Fibroblast of skin of scalp (primary cell): Measurements from ENCODE around the gene DCPS.
"Not testable (repeated sequence)": the region's sequence is repeated elsewhere in the genome, so short reads cannot be mapped to it uniquely, and the experiment has no call there.

Experiments
- DNase-seq: peaks from one replicate; pipeline ENCODE4 v3.0.0-alpha.2; 2013

DCPS gene

GRCh38 chr11:126384449-126385070 is 80.7 kb downstream of the DCPS start:
- DNase-seq = no peak

GRCh38 chr11:126385991-126386728 is 82.3 kb downstream of the DCPS start:
- DNase-seq = no peak

- not testable (repeated sequence) for DNase-seq
These were observed 82.8 kb downstream of the DCPS start for GRCh38 chr11:126386729-126387071.

GRCh38 chr11:126387857-126388256 is 84.0 kb downstream of the DCPS start:
- DNase-seq = no peak

- DNase-seq = no peak
These were observed 86.5 kb downstream of the DCPS start for GRCh38 chr11:126390272-126390867.

GRCh38 chr11:126391286-126391954 is 87.6 kb downstream of the DCPS start:
- no peak for DNase-seq

GRCh38 chr11:126391970-126392632 is 88.2 kb downstream of the DCPS start:
- no peak for DNase-seq

GRCh38 chr11:126392633-126393013 is 88.8 kb downstream of the DCPS start:
- peak; percentile 19 for DNase-seq

GRCh38 chr11:126393143-126393542 is 89.3 kb downstream of the DCPS start:
- DNase-seq = no peak

- DNase-seq = no peak
These were observed 90.2 kb downstream of the DCPS start for GRCh38 chr11:126394036-126394435.

GRCh38 chr11:126394634-126395072 is 90.8 kb downstream of the DCPS start:
- DNase-seq = not testable (repeated sequence)
